ENCODE results near the gene NAALADL2.
A peak's percentile ranks its signal among the peaks of the same experiment; 100 is the strongest.

Gene NAALADL2

GRCh38 chr3:175398676-175399075, 539.5 kb downstream of the NAALADL2 start:
- Mint-ChIP-seq H3K4me3 (no peak overlapping the region), H3K27me3 (ENCODE audit: low read depth) (no peaks in the 10 kb centered on the region), H3K4me1 (peaks cover 8% of the 10 kb centered on the region), H3K27ac (no peak overlapping the region), H3K9me3 (peaks cover 5% of the 10 kb centered on the region), H3K36me3 (ENCODE audit: low read depth) (no peaks in the 10 kb centered on the region)
- TF ChIP-seq CTCF (IDR thresholded peaks at IDR 0.05; ENCODE audit: unreplicated experiment in 3 of 3) = no peak

GRCh38 chr3:175399156-175399840, 540.2 kb downstream of the NAALADL2 start:
- TF ChIP-seq CTCF (IDR thresholded peaks at IDR 0.05; ENCODE audit: unreplicated experiment in 3 of 3) = no peak
- Mint-ChIP-seq H3K27me3 (ENCODE audit: low read depth) (no peaks in the 10 kb centered on the region), H3K27ac (no peak overlapping the region), H3K4me3 (no peak overlapping the region), H3K4me1 (peaks cover 12% of the 10 kb centered on the region), H3K36me3 (ENCODE audit: low read depth) (no peaks in the 10 kb centered on the region), H3K9me3 (peaks cover 3% of the 10 kb centered on the region)

- Mint-ChIP-seq H3K9me3 (no peaks in the 10 kb centered on the region), H3K4me1 (peaks cover 9% of the 10 kb centered on the region), H3K27ac (peak overlapping the region in 2 of 3 experiments; percentile 14 to 47), H3K4me3 (no peak overlapping the region), H3K36me3 (ENCODE audit: low read depth) (no peaks in the 10 kb centered on the region), H3K27me3 (ENCODE audit: low read depth) (no peaks in the 10 kb centered on the region)
- TF ChIP-seq CTCF (IDR thresholded peaks at IDR 0.05; ENCODE audit: unreplicated experiment in 3 of 3) = no peak
Measured at GRCh38 chr3:175404027-175404426, 544.9 kb downstream of the NAALADL2 start.

- Mint-ChIP-seq H3K27me3 (ENCODE audit: low read depth) (no peaks in the 10 kb centered on the region), H3K9me3 (no peaks in the 10 kb centered on the region), H3K27ac (peak overlapping the region in 2 of 3 experiments; percentile 14 to 47), H3K4me3 (no peak overlapping the region), H3K36me3 (ENCODE audit: low read depth) (no peaks in the 10 kb centered on the region), H3K4me1 (peaks cover 9% of the 10 kb centered on the region)
- no peak for TF ChIP-seq CTCF (IDR thresholded peaks at IDR 0.05; ENCODE audit: unreplicated experiment in 3 of 3)
Measured at GRCh38 chr3:175404621-175405020, 545.5 kb downstream of the NAALADL2 start.

- H3K4me3 Mint-ChIP-seq = no peak overlapping the region
- peak overlapping the region in 1 of 3 experiments; percentile 18 for H3K27ac Mint-ChIP-seq
- H3K4me1 Mint-ChIP-seq = no peaks in the 10 kb centered on the region
- no peaks in the 10 kb centered on the region for H3K9me3 Mint-ChIP-seq
- no peaks in the 10 kb centered on the region for H3K27me3 Mint-ChIP-seq (ENCODE audit: low read depth)
- no peak for TF ChIP-seq CTCF (IDR thresholded peaks at IDR 0.05; ENCODE audit: unreplicated experiment in 3 of 3)
- no peaks in the 10 kb centered on the region for H3K36me3 Mint-ChIP-seq (ENCODE audit: low read depth)
Measured at GRCh38 chr3:175410251-175410650, 551.1 kb downstream of the NAALADL2 start.

- H3K27ac Mint-ChIP-seq = peak overlapping the region in 1 of 3 experiments; percentile 18
- no peaks in the 10 kb centered on the region for H3K27me3 Mint-ChIP-seq (ENCODE audit: low read depth)
- no peak overlapping the region for H3K4me3 Mint-ChIP-seq
- no peak for TF ChIP-seq CTCF (IDR thresholded peaks at IDR 0.05; ENCODE audit: unreplicated experiment in 3 of 3)
- no peaks in the 10 kb centered on the region for H3K4me1 Mint-ChIP-seq
- H3K36me3 Mint-ChIP-seq (ENCODE audit: low read depth) = no peaks in the 10 kb centered on the region
- H3K9me3 Mint-ChIP-seq = no peaks in the 10 kb centered on the region
Measured at GRCh38 chr3:175411405-175411804, 552.3 kb downstream of the NAALADL2 start.
